Kidney glomerular epithelial cell (primary cell): ENCODE measurements around the gene RBL2.
"Not testable (repeated sequence)": the region's sequence is repeated elsewhere in the genome, so short reads cannot be mapped to it uniquely, and the experiment has no call there.

Experiments used
- DNase-seq: peaks from one replicate; lab custom pipeline; 2025; lab: John Stamatoyannopoulos, UW

RBL2 gene

GRCh38 chr16:53537626-53538025 lies 103.4 kb downstream of the RBL2 start:
- DNase-seq = no peak

- DNase-seq = not testable (repeated sequence)
Observed at GRCh38 chr16:53539346-53539745, 105.1 kb downstream of the RBL2 start.

- not testable (repeated sequence) for DNase-seq
Observed at GRCh38 chr16:53539759-53540718, 105.8 kb downstream of the RBL2 start.
